ENCODE measurements around the gene MGAT5B.
"Not testable (repeated sequence)": the region's sequence is repeated elsewhere in the genome, so short reads cannot be mapped to it uniquely, and the experiment has no call there.

MGAT5B gene

DNA sequence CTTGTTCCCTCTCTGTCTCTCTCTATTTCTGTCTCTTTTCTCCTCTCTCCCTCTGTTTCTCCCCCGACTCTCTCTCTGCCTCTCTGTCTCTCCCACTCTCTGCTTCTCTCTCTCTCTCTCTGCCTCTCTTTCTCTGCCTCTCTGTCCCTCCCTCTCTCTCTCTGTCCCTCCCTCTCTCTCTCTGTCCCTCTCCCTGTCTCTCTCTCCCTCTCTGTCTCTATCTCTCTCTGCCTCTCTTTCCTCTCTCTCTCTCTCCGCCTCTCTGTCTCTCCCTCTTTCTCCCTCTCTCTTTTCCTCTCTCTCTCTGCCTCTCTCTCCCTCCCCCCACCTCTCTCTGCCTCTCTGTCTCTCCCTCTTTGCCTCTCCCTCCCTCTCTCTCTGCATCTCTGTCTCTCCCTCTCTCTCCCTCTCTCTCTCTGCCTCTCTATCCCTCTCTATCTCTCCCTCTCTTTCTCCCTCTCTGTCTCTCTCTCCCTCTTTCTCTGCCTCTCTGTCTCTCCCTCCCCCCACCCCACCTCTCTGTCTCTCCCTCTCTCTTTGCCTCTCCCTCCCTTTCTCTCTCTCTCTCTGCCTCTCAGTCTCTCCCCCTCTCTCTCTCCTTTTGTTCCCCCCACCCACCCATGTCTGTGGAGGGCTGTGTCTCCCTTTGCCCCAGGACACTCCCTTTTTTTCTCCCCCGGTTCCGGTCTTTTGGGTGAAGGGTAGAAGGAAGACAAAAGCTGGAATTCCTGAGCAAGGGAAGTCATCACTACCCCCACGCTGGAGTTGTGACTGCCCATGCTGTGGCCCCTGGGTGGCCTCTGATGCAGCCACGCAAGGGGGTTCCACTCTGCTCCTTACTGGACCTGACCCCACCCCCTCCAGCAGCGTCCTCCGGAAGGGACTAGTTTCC is 27.1 kb upstream of the MGAT5B start:
- TF ChIP-seq EZH2phosphoT487 (IDR thresholded peaks at IDR 0.05; ENCODE audit: low read length) (no peak), EZH2 (optimal IDR thresholded peaks at IDR 0.05; ENCODE audit: low read depth, low read length) (no peak)
- TF ChIP-seq, protein P1, sequence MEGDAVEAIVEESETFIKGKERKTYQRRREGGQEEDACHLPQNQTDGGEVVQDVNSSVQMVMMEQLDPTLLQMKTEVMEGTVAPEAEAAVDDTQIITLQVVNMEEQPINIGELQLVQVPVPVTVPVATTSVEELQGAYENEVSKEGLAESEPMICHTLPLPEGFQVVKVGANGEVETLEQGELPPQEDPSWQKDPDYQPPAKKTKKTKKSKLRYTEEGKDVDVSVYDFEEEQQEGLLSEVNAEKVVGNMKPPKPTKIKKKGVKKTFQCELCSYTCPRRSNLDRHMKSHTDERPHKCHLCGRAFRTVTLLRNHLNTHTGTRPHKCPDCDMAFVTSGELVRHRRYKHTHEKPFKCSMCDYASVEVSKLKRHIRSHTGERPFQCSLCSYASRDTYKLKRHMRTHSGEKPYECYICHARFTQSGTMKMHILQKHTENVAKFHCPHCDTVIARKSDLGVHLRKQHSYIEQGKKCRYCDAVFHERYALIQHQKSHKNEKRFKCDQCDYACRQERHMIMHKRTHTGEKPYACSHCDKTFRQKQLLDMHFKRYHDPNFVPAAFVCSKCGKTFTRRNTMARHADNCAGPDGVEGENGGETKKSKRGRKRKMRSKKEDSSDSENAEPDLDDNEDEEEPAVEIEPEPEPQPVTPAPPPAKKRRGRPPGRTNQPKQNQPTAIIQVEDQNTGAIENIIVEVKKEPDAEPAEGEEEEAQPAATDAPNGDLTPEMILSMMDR (IDR thresholded peaks at IDR 0.05; ENCODE audit: low read length), result no peak
- Histone ChIP-seq H3K4me3 (ENCODE audit: low read length) (no peak overlapping the region), H3K79me2 (ENCODE audit: low read length) (no peaks in the 10 kb centered on the region), H3K4me2 (ENCODE audit: low read depth, low read length) (no peak overlapping the region), H3K4me1 (ENCODE audit: low read length) (peaks cover 15% of the 10 kb centered on the region), H3K9ac (ENCODE audit: low read length) (no peak overlapping the region), H3F3A (ENCODE audit: insufficient read depth, low read length) (0 out of 2 replicates have a peak, but pooled peaks cover 5% of the 10 kb centered on the region), H3K27ac (ENCODE audit: low read length) (no peak overlapping the region), H3K9me2 (replicated peaks; ENCODE audit: insufficient read depth, low read length) (no peaks in the 10 kb centered on the region), H3K36me3 (replicated peaks; ENCODE audit: insufficient read depth, low read length) (no peaks in the 10 kb centered on the region), H4K20me1 (ENCODE audit: insufficient read depth, low read length) (no peaks in the 10 kb centered on the region), H3K9me3 (replicated peaks; ENCODE audit: insufficient read depth, low read length) (no peaks in the 10 kb centered on the region), H3K27me3 (replicated peaks; ENCODE audit: insufficient read depth, low read length) (no peaks in the 10 kb centered on the region), H2AFZ (ENCODE audit: low read length) (peak overlapping the region; percentile 72; the same call in 1 of the 2 replicates)
- no peak for DNase-seq

DNA sequence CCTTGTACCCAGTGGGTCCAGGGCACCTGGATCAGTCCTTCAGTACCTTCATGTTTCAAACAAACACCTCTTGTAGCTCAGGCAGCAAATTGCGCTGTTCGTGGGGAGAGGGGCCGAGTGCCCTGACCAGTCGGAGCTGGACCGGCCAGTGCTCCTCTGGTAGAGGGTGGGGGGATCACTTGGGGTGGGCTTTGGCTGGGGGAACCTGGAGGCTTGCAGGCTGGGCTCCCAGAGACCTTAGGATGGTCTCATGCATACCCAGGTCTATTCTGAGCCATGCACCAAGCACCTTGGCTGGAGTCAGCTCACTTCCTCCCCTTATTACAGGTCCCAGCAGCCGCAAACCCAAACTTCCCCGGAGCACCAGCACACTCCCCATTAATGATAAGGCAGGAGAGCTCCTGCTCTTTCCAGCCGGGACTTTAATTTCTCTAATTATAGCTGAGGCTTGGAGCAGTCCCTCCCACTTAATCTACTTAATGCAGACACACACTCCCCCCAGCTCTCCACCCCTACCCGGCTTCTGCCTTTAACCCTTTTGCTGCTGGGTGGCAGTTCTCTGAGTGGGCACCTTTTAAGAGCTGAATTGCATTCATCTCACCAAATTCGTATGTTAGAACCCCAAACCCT is 26.3 kb upstream of the MGAT5B start:
- DNase-seq, result no peak
- TF ChIP-seq EZH2phosphoT487 (IDR thresholded peaks at IDR 0.05; ENCODE audit: low read length) (no peak), EZH2 (optimal IDR thresholded peaks at IDR 0.05; ENCODE audit: low read depth, low read length) (no peak)
- TF ChIP-seq, protein P1 (IDR thresholded peaks at IDR 0.05; ENCODE audit: low read length), result no peak

DNA sequence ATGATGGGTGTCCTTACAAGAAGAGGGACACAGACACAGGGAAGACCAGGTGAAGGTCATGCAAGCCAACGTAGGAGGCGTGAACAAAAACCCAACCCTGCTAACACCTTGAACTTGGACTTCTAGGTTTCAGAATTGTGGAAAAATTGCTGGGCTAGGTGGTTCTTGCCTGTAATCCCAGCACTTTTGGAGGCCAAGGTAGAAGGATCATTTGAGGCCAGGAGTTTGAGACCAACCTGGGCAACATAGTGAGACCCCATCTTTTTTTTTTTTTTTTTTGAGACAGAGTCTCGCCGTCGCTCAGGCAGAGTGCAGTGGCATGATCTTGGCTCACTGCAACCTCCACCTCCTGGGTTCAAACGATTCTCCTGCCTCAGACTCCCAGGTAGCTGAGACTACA is 25.1 kb upstream of the MGAT5B start:
- H3K36me3 ChIP-seq (replicated peaks; ENCODE audit: insufficient read depth, low read length); H2AFZ ChIP-seq (ENCODE audit: low read length); H3K9me3 ChIP-seq (replicated peaks; ENCODE audit: insufficient read depth, low read length); H3K9ac ChIP-seq (ENCODE audit: low read length); H3K27ac ChIP-seq (ENCODE audit: low read length); H3K4me2 ChIP-seq (ENCODE audit: low read depth, low read length); H3K79me2 ChIP-seq (ENCODE audit: low read length); H3F3A ChIP-seq (ENCODE audit: insufficient read depth, low read length); H4K20me1 ChIP-seq (ENCODE audit: insufficient read depth, low read length); H3K4me3 ChIP-seq (ENCODE audit: low read length); DNase-seq; H3K27me3 ChIP-seq (replicated peaks; ENCODE audit: insufficient read depth, low read length); H3K9me2 ChIP-seq (replicated peaks; ENCODE audit: insufficient read depth, low read length): not testable (repeated sequence)
- H3K4me1 ChIP-seq (ENCODE audit: low read length), result peaks cover 15% of the 10 kb centered on the region

More for the DNA sequence above, 26.3 kb upstream of the MGAT5B start:
- H3F3A ChIP-seq (ENCODE audit: insufficient read depth, low read length), result 0 out of 2 replicates have a peak, but pooled peaks cover 5% of the 10 kb centered on the region
- no peaks in the 10 kb centered on the region for H3K36me3 ChIP-seq (replicated peaks; ENCODE audit: insufficient read depth, low read length)
- H3K4me3 ChIP-seq (ENCODE audit: low read length), result no peak overlapping the region
- H3K4me2 ChIP-seq (ENCODE audit: low read depth, low read length), result no peak overlapping the region
- no peaks in the 10 kb centered on the region for H3K27me3 ChIP-seq (replicated peaks; ENCODE audit: insufficient read depth, low read length)
- no peak overlapping the region for H3K9ac ChIP-seq (ENCODE audit: low read length)
- H3K4me1 ChIP-seq (ENCODE audit: low read length), result peaks cover 15% of the 10 kb centered on the region
- H3K9me3 ChIP-seq (replicated peaks; ENCODE audit: insufficient read depth, low read length), result no peaks in the 10 kb centered on the region
- H3K79me2 ChIP-seq (ENCODE audit: low read length), result no peaks in the 10 kb centered on the region
- H3K9me2 ChIP-seq (replicated peaks; ENCODE audit: insufficient read depth, low read length), result no peaks in the 10 kb centered on the region
- no peaks in the 10 kb centered on the region for H4K20me1 ChIP-seq (ENCODE audit: insufficient read depth, low read length)
- no peak overlapping the region for H2AFZ ChIP-seq (ENCODE audit: low read length)
- H3K27ac ChIP-seq (ENCODE audit: low read length), result no peak overlapping the region
